Mesangial cell (primary cell): ENCODE data around the gene KCNQ1. TPM values are rescaled to one million over a fixed set of nuclear protein-coding genes. Genes with fewer than 3 reads are reported as not detected.

ENCODE experiments used
- total RNA-seq: library from RNA; depleted of rRNA; stranded (reverse); fragments of >200 nt; gene quantifications from 2 replicates; pipeline ENCODE4 v1.2.3, GENCODE V29; 2015

Gene KCNQ1
- 0.16 and 0.38 TPM in 2 replicates for total RNA-seq

GRCh38 chr11:2444821-2445745 is at the start of gene KCNQ1:
TSS of gene KCNQ1 (plus strand) at chr11:2445008. CDS start at chr11:2445099, 91 bp downstream.

GRCh38 chr11:2400069-2400761 is 44.6 kb upstream of the KCNQ1 start, which contains the start of gene TSSC4:
TSS of gene TSSC4 (plus strand) at chr11:2400750. CDS start at chr11:2402634, 1,884 bp downstream.

GRCh38 chr11:2443881-2444820 is 657 bp upstream of the KCNQ1 start, which contains the start of gene TRPM5:
TSS of gene TRPM5 (minus strand) at chr11:2444514. CDS start at chr11:2423036, 21,478 bp downstream.

GRCh38 chr11:2699531-2700414 is 255.0 kb downstream of the KCNQ1 start, which contains the start of gene KCNQ1OT1:
TSS of gene KCNQ1OT1 (minus strand) at chr11:2699994.

GRCh38 chr11:2885678-2886081 is 440.9 kb downstream of the KCNQ1 start, which contains the start of gene CDKN1C:
TSS of gene CDKN1C (minus strand) at chr11:2885775. CDS start at chr11:2885456, 319 bp downstream.

Other genes starting within 250 kb of the KCNQ1 start
- gene ASCL2, start 174.4 kb upstream of the KCNQ1 start, total RNA-seq, result not detected in 2 replicates
- not detected in 2 replicates for gene C11orf21, start 143.1 kb upstream of the KCNQ1 start, total RNA-seq
- not detected in 2 replicates for gene TSPAN32, start 143.0 kb upstream of the KCNQ1 start, total RNA-seq
- 210 and 398 TPM in 2 replicates for gene CD81, start 67.7 kb upstream of the KCNQ1 start, total RNA-seq
- gene TSSC4, start 44.3 kb upstream of the KCNQ1 start, total RNA-seq, result 55.6 and 55.8 TPM in 2 replicates
- gene TRPM5, start 494 bp upstream of the KCNQ1 start, total RNA-seq, result not detected in 2 replicates